GM12878 (cell line): ENCODE measurements around the gene POMC. TPM values are rescaled to one million over a fixed set of nuclear protein-coding genes. Genes with fewer than 3 reads are reported as not detected.

Experiments
- ATAC-seq: fragments of 200-7000 bp; cut with Tn5 transposase; 3 replicates; pipeline ENCODE4 v1.9.1; 2020; ENCODE audit warnings: mild to moderate bottlenecking, moderate library complexity
- BruUV-seq: library from RNA; stranded (reverse); fragments of 400-500 nt; replicated peaks from 2 replicates; lab custom pipeline; 2021; lab: Mats Ljungman, UMichigan
- CTCF ChIA-PET: fragments of 300-600 bp; sonication (Branson Sonifier 250); formaldehyde crosslinking; extraction: SDS; loops from one replicate; lab custom pipeline; 2021; ENCODE audit warnings: inconsistent platforms; lab: Yijun Ruan, JAX
- POLR2A ChIA-PET: fragments of 350-600 bp; formaldehyde crosslinking; extraction: SDS; loops from one replicate; lab custom pipeline; 2021; ENCODE audit warnings: inconsistent platforms; lab: Charles Lee
- RAD21 ChIA-PET: fragments of 300-600 bp; sonication (Branson Sonifier 250); formaldehyde crosslinking; loops from one replicate; lab custom pipeline; 2023; ENCODE audit warnings: antibody characterized with exemption; ENCODE audit not compliant: unreplicated experiment; lab: Charles Lee
- SMC1A ChIA-PET: fragments of 300-600 bp; sonication (Branson Sonifier 250); formaldehyde crosslinking; loops from one replicate; lab custom pipeline; 2023; ENCODE audit not compliant: unreplicated experiment, uncharacterized antibody; lab: Charles Lee
- DNase-seq: peaks from one replicate; pipeline ENCODE4 v3.0.0-alpha.2; 2011; ENCODE audit warnings: low read depth, low spot score
- FAIRE-seq: peaks from 3 replicates; lab custom pipeline; 2011; peaks lifted over from hg19 to GRCh38; lab: Jason Lieb, UNC
- H2AFZ ChIP-seq: 2 replicates; pipeline ENCODE4 v1.6.0; 2011; ENCODE audit warnings: low read depth, low read length, control low read depth; ENCODE audit not compliant: control insufficient read depth
- H3K27ac ChIP-seq: 2 replicates; pipeline ENCODE4 v1.5.1; 2011; ENCODE audit warnings: control low read depth; ENCODE audit not compliant: control insufficient read depth, insufficient read depth
- H3K27me3 ChIP-seq, 2 experiments: replicated peaks in 1 of 2; 2 replicates each; pipeline versions ENCODE4 v1.6.0 to v1.6.1; 2011; ENCODE audit warnings: low read length in 1 of 2; ENCODE audit not compliant: control insufficient read depth in 2 of 2, insufficient read depth in 2 of 2
- H3K36me3 ChIP-seq, 2 experiments: 2 replicates each; pipeline ENCODE4 v1.5.1; 2011; ENCODE audit warnings: low read length in 1 of 2; ENCODE audit not compliant: control insufficient read depth in 2 of 2, insufficient read depth in 2 of 2
- H3K4me1 ChIP-seq: 2 replicates; pipeline ENCODE4 v1.6.1; 2011; ENCODE audit warnings: mild to moderate bottlenecking, low read length, moderate library complexity, mixed read lengths; ENCODE audit not compliant: control insufficient read depth, insufficient read depth
- H3K4me2 ChIP-seq: 2 replicates; pipeline ENCODE4 v1.6.0; 2011; ENCODE audit warnings: control low read depth; ENCODE audit not compliant: control insufficient read depth, insufficient read depth
- H3K4me3 ChIP-seq: fragments of 200-600 bp; sonication (generic); 2 replicates; pipeline ENCODE4 v1.5.1; 2016
- H3K79me2 ChIP-seq: 2 replicates; pipeline ENCODE4 v1.6.0; 2011; ENCODE audit warnings: low read length; ENCODE audit not compliant: control insufficient read depth, insufficient read depth
- H3K9ac ChIP-seq: 2 replicates; pipeline ENCODE4 v1.8.0; 2011; ENCODE audit warnings: low read length, control low read depth, mixed read lengths; ENCODE audit not compliant: control insufficient read depth, insufficient read depth
- H3K9me3 ChIP-seq: replicated peaks from 3 replicates; pipeline ENCODE4 v1.5.1; 2011; ENCODE audit warnings: mild to moderate bottlenecking, low read length; ENCODE audit not compliant: control insufficient read depth, insufficient read depth
- H4K20me1 ChIP-seq: 2 replicates; pipeline ENCODE4 v1.6.0; 2011; ENCODE audit not compliant: control insufficient read depth, insufficient read depth
- BMI1 ChIP-seq: fragments of 450-650 bp; IDR thresholded peaks from 2 replicates; pipeline ENCODE4 v1.6.1; 2016; ENCODE audit warnings: mild to moderate bottlenecking, moderate library complexity, borderline replicate concordance
- CBX3 ChIP-seq: fragments of 200-600 bp; sonication (generic); IDR thresholded peaks from 2 replicates; pipeline ENCODE4 v1.6.1; 2016; ENCODE audit warnings: low read depth, borderline replicate concordance
- KAT2A ChIP-seq: conservative IDR thresholded peaks from 2 replicates; pipeline ENCODE4 v1.6.1; 2011; ENCODE audit warnings: low read depth, low read length; ENCODE audit not compliant: control insufficient read depth
- MYB ChIP-seq: fragments of 150-350 bp; IDR thresholded peaks from 2 replicates; pipeline ENCODE4 v1.6.1; 2014; ENCODE audit warnings: mild to moderate bottlenecking, low read depth, low read length, borderline replicate concordance
- NR2C1 ChIP-seq: fragments of 450-650 bp; IDR thresholded peaks from 2 replicates; pipeline ENCODE4 v1.6.1; 2017; ENCODE audit warnings: antibody characterized with exemption, mild to moderate bottlenecking, moderate library complexity
- PAX5 ChIP-seq: IDR thresholded peaks from 2 replicates; pipeline ENCODE4 v1.6.1; 2011; ENCODE audit warnings: low read depth, low read length, borderline replicate concordance
- POU2F2 ChIP-seq: IDR thresholded peaks from 3 replicates; pipeline ENCODE4 v1.6.1; 2011; ENCODE audit warnings: low read depth, mild to moderate bottlenecking, low read length, borderline replicate concordance
- RCOR1 ChIP-seq: conservative IDR thresholded peaks from 2 replicates; pipeline ENCODE4 v1.6.1; 2012; ENCODE audit warnings: low read depth, low read length, improper control_type of control experiment
- RFX5 ChIP-seq: IDR thresholded peaks from 2 replicates; pipeline ENCODE4 v1.6.1; 2011; ENCODE audit warnings: low read depth, low read length, improper control_type of control experiment
- SMC3 ChIP-seq: IDR thresholded peaks from 2 replicates; pipeline ENCODE4 v1.6.1; 2011; ENCODE audit warnings: low read length, improper control_type of control experiment, borderline replicate concordance
- SPI1 ChIP-seq: IDR thresholded peaks from 2 replicates; pipeline ENCODE4 v1.6.1; 2011; ENCODE audit warnings: low read depth, mild to moderate bottlenecking, low read length, moderate library complexity, borderline replicate concordance; ENCODE audit not compliant: insufficient read depth
- TBL1XR1 ChIP-seq: IDR thresholded peaks from 2 replicates; pipeline ENCODE4 v1.6.1; 2012; ENCODE audit warnings: low read depth, low read length, improper control_type of control experiment
- WGBS: methylation state at CpG from one replicate; pipeline ENCODE4 v1.1.6; 2016; ENCODE audit warnings: low lambda C conversion rate; ENCODE audit not compliant: insufficient replicate concordance, insufficient coverage; ENCODE audit errors: missing lambda C conversion rate; 5-methylcytosine and 5-hydroxymethylcytosine counted together
- in situ Hi-C: fragments of 300-500 bp; cut with MboI; formaldehyde crosslinking; loops from 9 replicates; pipeline ENCODE4 v1.14.3; 2018; ENCODE audit warnings: mixed read lengths
- intact Hi-C: fragments of 100-400 bp; cut with micrococcal nuclease; formaldehyde crosslinking; loops from one replicate; pipeline ENCODE4 v1.14.2; 2022; ENCODE audit not compliant: unreplicated experiment
- polyA plus RNA-seq, 11 experiments: library from polyadenylated mRNA; depleted of rRNA in 4 of 11; unstranded in 6 of 11; stranded (reverse) in 5 of 11; fragments of >200 nt; fragmentation: Nextera tagmentation in 4 of 11; fragmentation: Illumina TruSeq in 1 of 11; extraction: Ambion mirVana in 4 of 11; extraction: Trizol in 1 of 11; gene quantifications; 1 replicate in 1 of 11; 2 replicates in 10 of 11; pipeline versions ENCODE4 v1.2.1 to v1.2.3, GENCODE V29; 2011 to 2016; ENCODE audit warnings: inconsistent platforms in 2 of 11, missing spikeins in 2 of 11, low read depth in 1 of 11
- total RNA-seq, 4 experiments: library from RNA; depleted of rRNA in 3 of 4; stranded (reverse); fragments of >200 nt in 3 of 4; fragmentation: Illumina TruSeq in 1 of 4; extraction: Trizol in 1 of 4; gene quantifications; 2 replicates each; pipeline versions ENCODE4 v1.2.1 to v1.2.3, GENCODE V29; 2013 to 2021
- TF ChIP-seq, protein P1 (sequence below): IDR thresholded peaks from 2 replicates; pipeline ENCODE4 v1.6.1; 2012; ENCODE audit warnings: low read depth, low read length, improper control_type of control experiment
- TF ChIP-seq, protein P2 (sequence below): fragments of 450-650 bp; IDR thresholded peaks from 2 replicates; pipeline ENCODE4 v1.6.1; 2017; ENCODE audit warnings: antibody characterized with exemption, mild to moderate bottlenecking, moderate library complexity
- TF ChIP-seq, protein P3 (sequence below): IDR thresholded peaks from 2 replicates; pipeline ENCODE4 v1.6.1; 2011; ENCODE audit warnings: borderline replicate concordance, low read depth, mild to moderate bottlenecking, moderate library complexity, mixed read lengths, low read length; ENCODE audit not compliant: insufficient read depth; ENCODE audit errors: extremely low read length
- TF ChIP-seq, protein P4 (sequence below): IDR thresholded peaks from 2 replicates; pipeline ENCODE4 v1.6.1; 2012; ENCODE audit warnings: mild to moderate bottlenecking, low read depth, low read length

The POMC gene
- total and polyA plus RNA-seq, 10 of the 15 experiments (the other 5 are each of a cell fraction or from before 2014, with no cell fraction given): 0.05 to 14.7 (median 6.8) TPM; not detected in 1

DNA sequence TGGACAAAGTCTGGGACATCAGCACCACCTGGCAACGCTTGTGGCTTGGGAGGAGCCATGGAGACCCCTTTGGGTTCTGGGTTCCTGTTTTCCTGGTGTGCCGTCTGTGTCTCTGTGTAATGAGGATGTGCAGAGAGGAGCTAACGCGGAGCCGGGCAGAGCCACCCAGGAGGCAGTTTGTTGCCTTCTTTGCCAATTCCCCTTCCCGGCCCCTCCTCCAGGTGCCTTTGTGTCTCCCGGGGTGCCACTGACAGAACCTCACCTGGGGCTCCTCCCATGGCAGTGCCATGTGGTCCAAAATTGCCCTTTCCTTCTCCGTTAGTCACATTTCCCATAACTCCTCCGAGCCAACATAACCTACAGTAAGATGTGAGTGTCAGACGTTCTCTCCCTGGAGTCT lies 13.0 kb downstream of the POMC start:
- TF ChIP-seq MYB (no peak), RCOR1 (no peak), POU2F2 (no peak), BMI1 (no peak), SPI1 (no peak), SMC3 (no peak), CBX3 (no peak), PAX5 (no peak), RFX5 (no peak), NR2C1 (no peak), TBL1XR1 (no peak), KAT2A (no peak)
- TF ChIP-seq, protein P1, sequence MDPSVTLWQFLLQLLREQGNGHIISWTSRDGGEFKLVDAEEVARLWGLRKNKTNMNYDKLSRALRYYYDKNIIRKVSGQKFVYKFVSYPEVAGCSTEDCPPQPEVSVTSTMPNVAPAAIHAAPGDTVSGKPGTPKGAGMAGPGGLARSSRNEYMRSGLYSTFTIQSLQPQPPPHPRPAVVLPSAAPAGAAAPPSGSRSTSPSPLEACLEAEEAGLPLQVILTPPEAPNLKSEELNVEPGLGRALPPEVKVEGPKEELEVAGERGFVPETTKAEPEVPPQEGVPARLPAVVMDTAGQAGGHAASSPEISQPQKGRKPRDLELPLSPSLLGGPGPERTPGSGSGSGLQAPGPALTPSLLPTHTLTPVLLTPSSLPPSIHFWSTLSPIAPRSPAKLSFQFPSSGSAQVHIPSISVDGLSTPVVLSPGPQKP: no peak
- TF ChIP-seq, protein P2, sequence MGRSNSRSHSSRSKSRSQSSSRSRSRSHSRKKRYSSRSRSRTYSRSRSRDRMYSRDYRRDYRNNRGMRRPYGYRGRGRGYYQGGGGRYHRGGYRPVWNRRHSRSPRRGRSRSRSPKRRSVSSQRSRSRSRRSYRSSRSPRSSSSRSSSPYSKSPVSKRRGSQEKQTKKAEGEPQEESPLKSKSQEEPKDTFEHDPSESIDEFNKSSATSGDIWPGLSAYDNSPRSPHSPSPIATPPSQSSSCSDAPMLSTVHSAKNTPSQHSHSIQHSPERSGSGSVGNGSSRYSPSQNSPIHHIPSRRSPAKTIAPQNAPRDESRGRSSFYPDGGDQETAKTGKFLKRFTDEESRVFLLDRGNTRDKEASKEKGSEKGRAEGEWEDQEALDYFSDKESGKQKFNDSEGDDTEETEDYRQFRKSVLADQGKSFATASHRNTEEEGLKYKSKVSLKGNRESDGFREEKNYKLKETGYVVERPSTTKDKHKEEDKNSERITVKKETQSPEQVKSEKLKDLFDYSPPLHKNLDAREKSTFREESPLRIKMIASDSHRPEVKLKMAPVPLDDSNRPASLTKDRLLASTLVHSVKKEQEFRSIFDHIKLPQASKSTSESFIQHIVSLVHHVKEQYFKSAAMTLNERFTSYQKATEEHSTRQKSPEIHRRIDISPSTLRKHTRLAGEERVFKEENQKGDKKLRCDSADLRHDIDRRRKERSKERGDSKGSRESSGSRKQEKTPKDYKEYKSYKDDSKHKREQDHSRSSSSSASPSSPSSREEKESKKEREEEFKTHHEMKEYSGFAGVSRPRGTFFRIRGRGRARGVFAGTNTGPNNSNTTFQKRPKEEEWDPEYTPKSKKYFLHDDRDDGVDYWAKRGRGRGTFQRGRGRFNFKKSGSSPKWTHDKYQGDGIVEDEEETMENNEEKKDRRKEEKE: no peak
- TF ChIP-seq, protein P3, sequence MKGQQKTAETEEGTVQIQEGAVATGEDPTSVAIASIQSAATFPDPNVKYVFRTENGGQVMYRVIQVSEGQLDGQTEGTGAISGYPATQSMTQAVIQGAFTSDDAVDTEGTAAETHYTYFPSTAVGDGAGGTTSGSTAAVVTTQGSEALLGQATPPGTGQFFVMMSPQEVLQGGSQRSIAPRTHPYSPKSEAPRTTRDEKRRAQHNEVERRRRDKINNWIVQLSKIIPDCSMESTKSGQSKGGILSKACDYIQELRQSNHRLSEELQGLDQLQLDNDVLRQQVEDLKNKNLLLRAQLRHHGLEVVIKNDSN: no peak
- TF ChIP-seq, protein P4, sequence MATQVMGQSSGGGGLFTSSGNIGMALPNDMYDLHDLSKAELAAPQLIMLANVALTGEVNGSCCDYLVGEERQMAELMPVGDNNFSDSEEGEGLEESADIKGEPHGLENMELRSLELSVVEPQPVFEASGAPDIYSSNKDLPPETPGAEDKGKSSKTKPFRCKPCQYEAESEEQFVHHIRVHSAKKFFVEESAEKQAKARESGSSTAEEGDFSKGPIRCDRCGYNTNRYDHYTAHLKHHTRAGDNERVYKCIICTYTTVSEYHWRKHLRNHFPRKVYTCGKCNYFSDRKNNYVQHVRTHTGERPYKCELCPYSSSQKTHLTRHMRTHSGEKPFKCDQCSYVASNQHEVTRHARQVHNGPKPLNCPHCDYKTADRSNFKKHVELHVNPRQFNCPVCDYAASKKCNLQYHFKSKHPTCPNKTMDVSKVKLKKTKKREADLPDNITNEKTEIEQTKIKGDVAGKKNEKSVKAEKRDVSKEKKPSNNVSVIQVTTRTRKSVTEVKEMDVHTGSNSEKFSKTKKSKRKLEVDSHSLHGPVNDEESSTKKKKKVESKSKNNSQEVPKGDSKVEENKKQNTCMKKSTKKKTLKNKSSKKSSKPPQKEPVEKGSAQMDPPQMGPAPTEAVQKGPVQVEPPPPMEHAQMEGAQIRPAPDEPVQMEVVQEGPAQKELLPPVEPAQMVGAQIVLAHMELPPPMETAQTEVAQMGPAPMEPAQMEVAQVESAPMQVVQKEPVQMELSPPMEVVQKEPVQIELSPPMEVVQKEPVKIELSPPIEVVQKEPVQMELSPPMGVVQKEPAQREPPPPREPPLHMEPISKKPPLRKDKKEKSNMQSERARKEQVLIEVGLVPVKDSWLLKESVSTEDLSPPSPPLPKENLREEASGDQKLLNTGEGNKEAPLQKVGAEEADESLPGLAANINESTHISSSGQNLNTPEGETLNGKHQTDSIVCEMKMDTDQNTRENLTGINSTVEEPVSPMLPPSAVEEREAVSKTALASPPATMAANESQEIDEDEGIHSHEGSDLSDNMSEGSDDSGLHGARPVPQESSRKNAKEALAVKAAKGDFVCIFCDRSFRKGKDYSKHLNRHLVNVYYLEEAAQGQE: no peak
- TF ChIP-seq, all 136 proteins: peak for 0
- BruUV-seq: no TSS peak
- H3K27ac ChIP-seq: no peak overlapping the region
- H3K36me3 ChIP-seq: no peaks in the 10 kb centered on the region
- FAIRE-seq (no peak), ATAC-seq (no peak), DNase-seq (no peak)
- H3K79me2 ChIP-seq: no peaks in the 10 kb centered on the region; the same call in none of the 2 replicates
- no peak overlapping the region for H2AFZ ChIP-seq
- intact Hi-C loops (no loop called here), in situ Hi-C loops (no loop called here)
- POLR2A ChIA-PET: interaction anchor here (0.7 kb wide), 1 partner anchor 160 kb away, joined by 3 read pairs; no protein-coding TSS in a partner anchor
- no peak overlapping the region for H3K4me2 ChIP-seq
- 72% methylated on average over 9 of the region's 10 CpGs for WGBS
- no peaks in the 10 kb centered on the region; the same call in 1 of the 2 replicates for H3K4me1 ChIP-seq
- no peak overlapping the region for H3K4me3 ChIP-seq
- no peak overlapping the region for H3K9ac ChIP-seq
- RAD21 ChIA-PET: interaction anchor here (0.5 to 1.4 kb wide), 2 partner anchors 180 to 843 kb away, joined by 3 read pairs; no protein-coding TSS in a partner anchor
- no peaks in the 10 kb centered on the region for H3K9me3 ChIP-seq
- SMC1A ChIA-PET: no interaction called here
- H4K20me1 ChIP-seq: no peaks in the 10 kb centered on the region
- CTCF ChIA-PET: interaction anchor here (1.5 to 4.5 kb wide), 2 partner anchors 10 to 11 kb away, joined by 5 to 13 read pairs; no protein-coding TSS in a partner anchor
- H3K27me3 ChIP-seq: no peaks in the 10 kb centered on the region; a peak in 2 of 4 replicates
